Measurements from ENCODE around the gene PLOD1. TPM values are rescaled to one million over a fixed set of nuclear protein-coding genes. Genes with fewer than 3 reads are reported as not detected.
"Not testable (repeated sequence)": the region's sequence is repeated elsewhere in the genome, so short reads cannot be mapped to it uniquely, and the experiment has no call there.

Gene PLOD1
- total RNA-seq, 2 donors from 2014 or later = 71.5 to 81.8 TPM

- Histone ChIP-seq H3K4me3 (ENCODE audit: low read length) (peak overlapping the region; percentile 85), H3K27ac (ENCODE audit: low read depth, low read length) (no peak overlapping the region), H3K36me3 (ENCODE audit: control insufficient read depth, insufficient read depth, low read length) (peaks cover 20% of the 10 kb centered on the region), H3K27me3 (ENCODE audit: control insufficient read depth, insufficient read depth, low read length, poor library complexity, severe bottlenecking) (no peaks in the 10 kb centered on the region), H3K4me1 (ENCODE audit: control insufficient read depth, insufficient read depth, low read length) (no peaks in the 10 kb centered on the region), H3K9ac (ENCODE audit: extremely low read depth, low read length, poor library complexity, severe bottlenecking) (no peak overlapping the region), H3K9me3 (ENCODE audit: control insufficient read depth, low read length) (no peaks in the 10 kb centered on the region)
- peaks cover 15% of the 10 kb centered on the region for H3K4me1 Mint-ChIP-seq
- DNase-seq = no peak
- TF ChIP-seq CTCF (conservative IDR thresholded peaks at IDR 0.05) = no peak
- peak overlapping the region; percentile 56 for H3K4me3 Mint-ChIP-seq
- no peaks in the 10 kb centered on the region for H3K27me3 Mint-ChIP-seq (ENCODE audit: insufficient read depth)
- H3K27ac Mint-ChIP-seq = peak overlapping the region; percentile 41
- peaks cover 32% of the 10 kb centered on the region for H3K36me3 Mint-ChIP-seq (ENCODE audit: low read depth)
- no peaks in the 10 kb centered on the region for H3K9me3 Mint-ChIP-seq
- 88 to 94% methylated on average over 5 of the region's 5 CpGs for WGBS, 2 experiments (ENCODE audit: insufficient coverage in 1 of 2, insufficient read length in 1 of 2)
Observed at GRCh38 chr1:11923827-11924113, 10.7 kb upstream of the PLOD1 start.

- H3K9me3 ChIP-seq (ENCODE audit: control insufficient read depth, low read length) = no peaks in the 10 kb centered on the region
- Mint-ChIP-seq H3K27me3 (ENCODE audit: insufficient read depth) (no peaks in the 10 kb centered on the region), H3K27ac (no peak overlapping the region), H3K36me3 (ENCODE audit: low read depth) (peaks cover 25% of the 10 kb centered on the region), H3K9me3 (no peaks in the 10 kb centered on the region), H3K4me1 (peaks cover 15% of the 10 kb centered on the region), H3K4me3 (peak overlapping the region; percentile 56)
- no peaks in the 10 kb centered on the region for H3K27me3 ChIP-seq (ENCODE audit: control insufficient read depth, insufficient read depth, low read length, poor library complexity, severe bottlenecking)
- H3K9ac ChIP-seq (ENCODE audit: extremely low read depth, low read length, poor library complexity, severe bottlenecking) = peak overlapping the region; percentile 11
- H3K27ac ChIP-seq (ENCODE audit: low read depth, low read length) = no peak overlapping the region
- H3K36me3 ChIP-seq (ENCODE audit: control insufficient read depth, insufficient read depth, low read length) = peaks cover 18% of the 10 kb centered on the region
- DNase-seq = no peak
- H3K4me3 ChIP-seq (ENCODE audit: low read length) = peak overlapping the region; percentile 85
- TF ChIP-seq CTCF (conservative IDR thresholded peaks at IDR 0.05) = no peak
- no peaks in the 10 kb centered on the region for H3K4me1 ChIP-seq (ENCODE audit: control insufficient read depth, insufficient read depth, low read length)
- 79 to 83% methylated on average over 11 to 16 of the region's 16 CpGs for WGBS, 2 experiments (ENCODE audit: insufficient coverage in 1 of 2, insufficient read length in 1 of 2)
Observed at GRCh38 chr1:11924334-11925195, 10.0 kb upstream of the PLOD1 start.

GRCh38 chr1:11925196-11925937 is 9.2 kb upstream of the PLOD1 start:
- 9 to 100% methylated on average over 2 to 31 of the region's 54 CpGs for WGBS, 2 experiments (ENCODE audit: insufficient coverage in 1 of 2, insufficient read length in 1 of 2)
- not testable (repeated sequence) for H3K27ac Mint-ChIP-seq; H3K4me1 ChIP-seq (ENCODE audit: control insufficient read depth, insufficient read depth, low read length); H3K27me3 Mint-ChIP-seq (ENCODE audit: insufficient read depth); H3K9me3 Mint-ChIP-seq; DNase-seq; H3K9me3 ChIP-seq (ENCODE audit: control insufficient read depth, low read length); H3K27me3 ChIP-seq (ENCODE audit: control insufficient read depth, insufficient read depth, low read length, poor library complexity, severe bottlenecking); H3K27ac ChIP-seq (ENCODE audit: low read depth, low read length)
- H3K36me3 ChIP-seq (ENCODE audit: control insufficient read depth, insufficient read depth, low read length) = peaks cover 12% of the 10 kb centered on the region
- Mint-ChIP-seq H3K36me3 (ENCODE audit: low read depth) (peaks cover 19% of the 10 kb centered on the region), H3K4me3 (peak overlapping the region; percentile 56), H3K4me1 (peaks cover 15% of the 10 kb centered on the region)
- H3K4me3 ChIP-seq (ENCODE audit: low read length) = peak overlapping the region; percentile 85
- peak overlapping the region; percentile 11 for H3K9ac ChIP-seq (ENCODE audit: extremely low read depth, low read length, poor library complexity, severe bottlenecking)

Data from endodermal cell (in vitro differentiated cells).